SJCRH30 (cell line): ENCODE measurements around the gene F7. TPM values are rescaled to one million over a fixed set of nuclear protein-coding genes. Genes with fewer than 3 reads are reported as not detected.

Experiments
- DNase-seq, 2 experiments: peaks; one replicate each; pipeline ENCODE4 v3.0.0-alpha.2; 2015 to 2020
- H3K27ac ChIP-seq: fragments of 250-450 bp; sonication (Bioruptor Pico); 2 replicates; pipeline ENCODE4 v1.5.1; 2020; ENCODE audit warnings: mild to moderate bottlenecking, moderate library complexity
- H3K27me3 ChIP-seq: fragments of 250-450 bp; sonication (Bioruptor Pico); 2 replicates; pipeline ENCODE4 v1.5.1; 2020; ENCODE audit warnings: mild to moderate bottlenecking, moderate library complexity
- H3K36me3 ChIP-seq: fragments of 250-450 bp; sonication (Bioruptor Pico); 2 replicates; pipeline ENCODE4 v1.5.1; 2020; ENCODE audit warnings: mild to moderate bottlenecking, moderate library complexity
- H3K4me1 ChIP-seq: fragments of 250-450 bp; sonication (Bioruptor Pico); 2 replicates; pipeline ENCODE4 v1.5.1; 2020; ENCODE audit warnings: mild to moderate bottlenecking, moderate library complexity
- H3K4me3 ChIP-seq: fragments of 250-450 bp; sonication (Bioruptor Pico); 2 replicates; pipeline ENCODE4 v1.5.1; 2020; ENCODE audit warnings: mild to moderate bottlenecking, moderate library complexity
- H3K9me3 ChIP-seq: fragments of 250-450 bp; sonication (Bioruptor Pico); replicated peaks from 2 replicates; pipeline ENCODE4 v1.5.1; 2020; ENCODE audit warnings: mild to moderate bottlenecking, moderate library complexity
- total RNA-seq: library from RNA; depleted of rRNA; stranded (reverse); fragments of >200 nt; shearing (Covaris generic); gene quantifications from 2 replicates; pipeline ENCODE4 v1.2.3, GENCODE V29; 2014

The F7 gene
- total RNA-seq, 1 experiment from 2014 or later = not detected

DNA sequence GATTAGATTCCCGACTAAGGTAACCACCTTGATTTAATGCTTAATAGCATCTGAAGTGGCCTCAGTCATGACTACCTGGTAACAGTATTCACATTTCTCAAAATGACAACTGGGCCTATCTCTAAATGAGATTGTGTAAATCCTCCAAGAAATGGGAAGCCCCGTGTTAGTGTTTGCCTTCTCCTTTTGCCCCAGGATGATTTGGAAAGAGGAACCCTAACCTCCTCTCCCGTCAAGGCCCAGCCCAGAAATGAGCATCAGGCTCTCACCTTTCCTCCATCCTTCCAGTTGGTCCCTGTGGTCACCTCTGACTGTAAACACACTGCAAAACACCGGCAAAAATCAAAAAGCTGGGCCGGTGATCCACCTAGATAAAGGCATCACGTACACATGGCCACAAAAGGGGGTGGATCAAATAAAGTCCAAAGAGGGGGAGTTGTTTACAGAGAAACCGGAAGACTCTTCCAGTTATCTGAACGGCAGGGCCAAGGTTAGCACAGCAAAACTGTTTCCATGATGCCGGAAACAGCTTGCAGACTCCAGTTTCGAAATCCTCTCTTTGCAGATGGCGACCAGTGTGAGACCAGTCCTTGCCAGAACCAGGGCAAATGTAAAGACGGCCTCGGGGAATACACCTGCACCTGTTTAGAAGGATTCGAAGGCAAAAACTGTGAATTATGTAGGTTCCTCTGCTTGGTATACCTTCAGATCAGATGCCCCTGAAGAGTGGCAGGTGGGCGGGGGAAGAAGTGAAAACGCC lies 33.4 kb downstream of the F7 start:
- no peaks in the 10 kb centered on the region for H3K9me3 ChIP-seq
- no peaks in the 10 kb centered on the region for H3K4me1 ChIP-seq
- DNase-seq = no peak
- H3K27me3 ChIP-seq = 0 out of 2 replicates have a peak, but pooled peaks cover 4% of the 10 kb centered on the region
- no peak overlapping the region for H3K4me3 ChIP-seq
- H3K27ac ChIP-seq = no peak overlapping the region
- H3K36me3 ChIP-seq = no peaks in the 10 kb centered on the region

DNA sequence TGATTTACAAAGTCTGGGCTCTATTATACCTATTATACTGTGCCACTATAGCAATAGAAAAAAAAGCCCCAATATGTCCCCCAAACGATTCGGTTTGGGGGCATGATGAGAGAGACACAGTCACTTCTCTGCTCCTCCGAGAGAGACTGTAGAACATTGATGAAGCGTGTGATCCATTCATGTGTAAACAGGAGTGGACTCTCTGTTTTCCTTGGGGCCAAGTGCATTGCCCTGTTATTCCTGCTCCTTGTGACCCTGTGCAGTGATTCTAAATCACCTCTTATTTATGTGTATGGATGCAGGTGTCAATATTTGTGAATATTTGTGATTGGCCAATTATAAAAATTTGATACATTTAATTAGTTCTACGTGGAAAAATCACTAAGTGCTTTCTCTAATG lies 34.0 kb downstream of the F7 start:
- H3K27me3 ChIP-seq = 0 out of 2 replicates have a peak, but pooled peaks cover 3% of the 10 kb centered on the region
- no peaks in the 10 kb centered on the region for H3K9me3 ChIP-seq
- H3K4me3 ChIP-seq = no peak overlapping the region
- H3K27ac ChIP-seq = no peak overlapping the region
- H3K4me1 ChIP-seq = no peaks in the 10 kb centered on the region
- no peaks in the 10 kb centered on the region for H3K36me3 ChIP-seq
- DNase-seq = no peak

DNA sequence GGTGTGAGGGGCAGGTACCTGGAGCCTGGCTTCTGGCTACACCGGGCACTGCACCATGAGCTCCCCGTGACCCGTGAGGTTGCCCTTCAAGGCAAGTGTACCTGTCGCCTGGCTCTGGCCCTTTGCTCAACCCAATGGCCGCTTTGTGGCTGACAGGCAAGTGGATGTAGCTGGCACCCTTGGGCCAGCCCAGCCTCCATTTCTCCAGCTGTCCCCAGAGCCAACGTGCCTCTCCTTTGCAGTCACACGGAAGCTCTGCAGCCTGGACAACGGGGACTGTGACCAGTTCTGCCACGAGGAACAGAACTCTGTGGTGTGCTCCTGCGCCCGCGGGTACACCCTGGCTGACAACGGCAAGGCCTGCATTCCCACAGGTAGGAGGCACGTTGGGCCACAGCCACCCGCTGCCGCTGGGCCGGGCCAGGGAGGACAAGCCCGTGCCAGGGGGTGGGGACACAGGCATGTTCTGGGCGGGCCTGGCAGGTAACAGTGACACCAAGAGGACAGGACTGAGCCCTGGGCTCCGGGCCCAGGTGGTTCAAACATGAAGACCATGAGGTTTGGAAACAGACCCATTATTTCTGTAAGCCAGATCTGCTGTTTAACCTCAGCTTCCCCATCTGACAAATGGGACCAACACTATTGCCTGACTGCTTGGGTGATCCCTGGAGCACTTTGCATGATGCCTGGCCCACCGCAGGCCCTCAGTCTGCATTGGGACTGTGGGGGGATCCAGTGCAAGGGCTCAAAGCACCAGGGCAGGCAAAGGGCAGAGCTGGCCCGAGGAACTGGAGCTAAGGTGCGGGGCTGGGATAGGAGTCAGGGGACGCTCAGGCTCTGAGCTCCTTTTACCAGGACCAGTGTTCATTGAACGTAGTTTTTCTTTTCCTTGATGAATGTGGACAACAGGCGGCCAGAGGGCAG lies 35.3 kb downstream of the F7 start:
- DNase-seq = no peak
- no peak overlapping the region for H3K27ac ChIP-seq
- no peak overlapping the region for H3K4me3 ChIP-seq
- no peaks in the 10 kb centered on the region for H3K27me3 ChIP-seq
- no peaks in the 10 kb centered on the region for H3K36me3 ChIP-seq
- no peaks in the 10 kb centered on the region for H3K9me3 ChIP-seq
- no peaks in the 10 kb centered on the region for H3K4me1 ChIP-seq

DNA sequence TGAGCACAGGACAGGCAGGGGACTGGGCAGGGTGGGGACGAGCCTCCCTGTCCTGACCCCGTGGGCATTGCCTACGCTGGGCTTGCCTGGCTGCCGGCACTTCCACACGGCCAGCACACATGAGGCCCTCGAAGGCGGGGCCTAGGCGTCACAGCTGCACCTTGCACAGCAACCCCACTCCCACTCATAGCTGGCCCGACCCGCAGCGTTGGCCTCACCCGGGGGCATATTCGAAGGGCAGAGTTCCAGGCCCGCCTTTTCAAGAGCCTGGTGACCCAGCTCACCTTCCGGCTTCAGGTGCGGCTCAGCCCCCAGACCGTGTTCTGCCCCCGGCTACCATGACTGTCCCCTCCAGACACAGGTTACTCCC lies 36.0 kb downstream of the F7 start:
- H3K27me3 ChIP-seq = no peaks in the 10 kb centered on the region
- DNase-seq = no peak

DNA sequence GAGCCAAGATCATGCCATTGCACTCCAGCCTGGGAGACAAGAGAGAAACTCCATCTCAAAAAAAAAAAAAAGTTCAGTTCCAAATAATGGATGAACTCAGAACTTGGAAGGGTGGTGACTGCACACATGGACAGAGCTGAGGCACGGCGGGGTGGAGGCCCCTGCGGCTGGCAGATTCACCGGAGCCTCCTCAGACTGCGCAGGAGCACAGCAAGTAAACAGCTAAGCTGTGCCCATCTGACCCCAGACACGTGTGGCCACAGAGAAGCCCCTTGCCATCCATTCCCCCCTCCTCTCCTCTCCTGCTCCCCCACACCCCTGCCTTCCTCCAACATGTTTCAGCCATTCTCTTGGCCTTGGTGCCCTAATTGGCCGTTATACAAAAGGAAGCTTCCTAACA lies 37.3 kb downstream of the F7 start:
- no peaks in the 10 kb centered on the region for H3K4me1 ChIP-seq
- no peak overlapping the region for H3K4me3 ChIP-seq
- no peaks in the 10 kb centered on the region for H3K9me3 ChIP-seq
- DNase-seq = no peak
- H3K36me3 ChIP-seq = no peaks in the 10 kb centered on the region
- no peaks in the 10 kb centered on the region for H3K27me3 ChIP-seq
- no peak overlapping the region for H3K27ac ChIP-seq

More for the DNA sequence above, 36.0 kb downstream of the F7 start:
- Histone ChIP-seq H3K36me3 (no peaks in the 10 kb centered on the region), H3K4me3 (no peak overlapping the region), H3K9me3 (no peaks in the 10 kb centered on the region), H3K27ac (no peak overlapping the region), H3K4me1 (no peaks in the 10 kb centered on the region)

DNA sequence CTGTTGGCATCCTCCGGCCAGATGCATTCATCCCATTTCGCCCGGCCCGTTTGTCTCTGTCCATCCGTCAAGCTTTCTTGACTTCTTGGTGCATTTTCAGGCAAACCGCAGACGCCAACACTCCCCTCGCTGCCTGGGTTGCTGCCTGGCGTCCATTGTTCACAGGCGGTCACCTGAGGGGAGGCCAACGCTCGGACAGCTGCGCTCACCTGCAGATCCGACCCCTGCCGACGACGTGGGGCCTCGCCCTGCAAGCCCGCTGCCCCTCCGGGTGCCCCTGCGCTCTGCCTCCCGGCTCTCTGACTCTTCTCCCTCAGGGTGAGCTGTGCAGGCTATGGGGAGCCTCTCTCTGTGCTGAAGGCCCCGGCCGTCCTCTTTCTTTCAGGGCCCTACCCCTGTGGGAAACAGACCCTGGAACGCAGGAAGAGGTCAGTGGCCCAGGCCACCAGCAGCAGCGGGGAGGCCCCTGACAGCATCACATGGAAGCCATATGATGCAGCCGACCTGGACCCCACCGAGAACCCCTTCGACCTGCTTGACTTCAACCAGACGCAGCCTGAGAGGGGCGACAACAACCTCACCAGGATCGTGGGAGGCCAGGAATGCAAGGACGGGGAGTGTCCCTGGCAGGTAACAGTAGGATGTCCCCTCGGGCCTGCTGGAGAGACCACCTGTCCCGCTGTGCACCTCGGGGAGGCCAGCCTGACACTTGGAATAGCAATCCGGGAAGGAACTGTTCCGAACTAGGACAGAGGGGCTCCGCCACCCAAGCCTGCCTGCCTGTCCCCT lies 38.1 kb downstream of the F7 start:
- Histone ChIP-seq H3K36me3 (no peaks in the 10 kb centered on the region), H3K4me1 (no peaks in the 10 kb centered on the region), H3K27me3 (no peaks in the 10 kb centered on the region), H3K4me3 (no peak overlapping the region), H3K27ac (no peak overlapping the region), H3K9me3 (no peaks in the 10 kb centered on the region)
- no peak for DNase-seq

DNA sequence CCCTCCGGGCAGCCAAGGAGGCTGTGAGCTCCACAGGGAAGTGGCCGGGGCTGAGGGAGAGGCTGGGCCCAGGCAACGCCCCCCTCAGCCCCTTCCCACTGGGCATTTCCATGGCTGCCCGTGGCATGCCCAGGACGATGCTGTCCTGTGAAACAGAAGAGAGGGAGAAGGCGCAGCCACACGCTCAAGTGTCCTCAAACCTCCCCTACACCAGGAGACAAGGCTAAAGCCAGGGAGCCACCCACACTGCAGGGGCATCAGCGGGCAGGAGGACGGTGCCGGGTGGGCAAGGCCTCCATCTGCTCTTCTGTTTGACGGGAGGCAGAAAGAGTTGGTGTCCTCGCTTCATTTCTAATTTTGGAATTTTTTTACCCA lies 38.7 kb downstream of the F7 start:
- Histone ChIP-seq H3K27ac (no peak overlapping the region), H3K36me3 (no peaks in the 10 kb centered on the region), H3K27me3 (no peaks in the 10 kb centered on the region), H3K9me3 (no peaks in the 10 kb centered on the region), H3K4me1 (no peaks in the 10 kb centered on the region), H3K4me3 (no peak overlapping the region)
- no peak for DNase-seq

DNA sequence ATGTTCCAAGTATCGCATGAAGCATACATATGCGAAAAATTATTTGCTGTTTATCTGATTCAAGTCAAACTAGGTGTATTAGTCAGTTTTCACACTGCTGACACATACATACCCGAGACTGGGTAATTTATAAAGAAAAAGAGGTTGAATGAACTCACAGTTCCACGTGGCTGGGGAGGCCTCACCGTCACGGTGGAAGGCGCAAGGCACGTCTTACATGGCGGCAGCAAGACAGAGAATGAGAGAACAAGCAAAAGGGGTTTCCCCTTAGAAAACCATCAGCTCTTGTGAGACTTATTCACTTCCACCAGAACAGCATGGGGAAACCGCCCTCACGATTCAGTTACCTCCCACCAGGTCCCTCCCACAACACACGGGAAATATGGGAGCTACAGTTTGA lies 39.9 kb downstream of the F7 start:
- Histone ChIP-seq H3K4me3 (no peak overlapping the region), H3K9me3 (no peaks in the 10 kb centered on the region), H3K36me3 (no peaks in the 10 kb centered on the region), H3K27me3 (no peaks in the 10 kb centered on the region), H3K27ac (no peak overlapping the region), H3K4me1 (no peaks in the 10 kb centered on the region)
- DNase-seq = no peak

DNA sequence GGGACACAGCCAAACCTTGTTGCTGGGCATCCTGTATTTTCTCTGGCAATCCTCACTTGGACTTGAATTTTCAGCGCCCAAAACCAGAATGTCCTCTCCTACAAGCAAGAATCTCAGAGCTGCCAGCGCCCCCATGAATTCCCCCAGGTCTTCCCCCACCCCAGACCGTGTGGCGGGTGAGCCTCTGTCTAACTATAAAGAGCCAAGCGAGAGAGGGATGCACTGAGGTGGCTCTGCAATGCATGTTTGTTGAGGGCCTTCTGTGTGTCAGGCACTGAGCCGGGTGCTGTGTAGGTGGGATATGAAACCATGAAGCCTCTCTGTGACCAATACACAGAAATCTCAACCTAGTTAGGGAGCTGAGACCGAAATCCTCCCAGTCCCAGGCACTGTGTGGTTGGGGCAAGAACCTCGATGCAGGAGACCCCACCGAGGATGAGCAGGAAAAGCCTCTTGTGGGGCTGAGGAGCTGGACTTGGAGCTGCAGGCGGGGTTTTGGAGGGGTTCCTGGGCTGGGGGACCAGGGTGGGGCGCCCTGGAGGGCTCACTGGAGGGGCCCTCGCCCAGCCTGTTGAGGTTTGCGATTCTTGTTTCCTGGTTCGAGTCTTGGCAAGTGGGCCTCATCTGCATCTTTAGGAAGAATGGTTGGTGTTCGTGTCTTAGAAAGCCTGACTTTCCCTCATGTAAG lies 40.5 kb downstream of the F7 start:
- no peaks in the 10 kb centered on the region for H3K36me3 ChIP-seq
- H3K4me3 ChIP-seq = no peak overlapping the region
- H3K9me3 ChIP-seq = no peaks in the 10 kb centered on the region
- H3K27ac ChIP-seq = no peak overlapping the region
- DNase-seq = no peak
- no peaks in the 10 kb centered on the region for H3K27me3 ChIP-seq
- no peaks in the 10 kb centered on the region for H3K4me1 ChIP-seq

DNA sequence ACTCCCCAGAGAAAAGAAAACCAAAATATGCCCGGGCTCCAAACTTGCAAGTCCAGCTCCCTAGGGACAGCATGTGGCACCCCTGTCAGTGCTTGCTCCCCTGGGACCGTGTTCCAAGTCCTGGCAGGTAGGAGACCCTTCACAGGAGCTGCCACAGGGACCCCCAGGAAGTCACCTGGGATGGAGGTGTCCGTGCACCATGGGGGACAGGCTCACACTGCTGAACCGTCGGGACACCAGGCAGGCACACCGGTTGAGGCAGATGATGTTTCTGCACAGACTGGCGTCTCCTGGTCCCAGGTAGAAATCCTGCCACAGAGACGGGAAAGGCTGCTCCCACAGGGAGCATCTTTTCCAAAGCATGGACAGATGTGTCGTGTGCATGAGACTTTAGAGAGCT lies 41.2 kb downstream of the F7 start:
- no peaks in the 10 kb centered on the region for H3K27me3 ChIP-seq
- H3K4me1 ChIP-seq = no peaks in the 10 kb centered on the region
- H3K9me3 ChIP-seq = no peaks in the 10 kb centered on the region
- no peak for DNase-seq
- H3K36me3 ChIP-seq = no peaks in the 10 kb centered on the region
- no peak overlapping the region for H3K4me3 ChIP-seq
- no peak overlapping the region for H3K27ac ChIP-seq

DNA sequence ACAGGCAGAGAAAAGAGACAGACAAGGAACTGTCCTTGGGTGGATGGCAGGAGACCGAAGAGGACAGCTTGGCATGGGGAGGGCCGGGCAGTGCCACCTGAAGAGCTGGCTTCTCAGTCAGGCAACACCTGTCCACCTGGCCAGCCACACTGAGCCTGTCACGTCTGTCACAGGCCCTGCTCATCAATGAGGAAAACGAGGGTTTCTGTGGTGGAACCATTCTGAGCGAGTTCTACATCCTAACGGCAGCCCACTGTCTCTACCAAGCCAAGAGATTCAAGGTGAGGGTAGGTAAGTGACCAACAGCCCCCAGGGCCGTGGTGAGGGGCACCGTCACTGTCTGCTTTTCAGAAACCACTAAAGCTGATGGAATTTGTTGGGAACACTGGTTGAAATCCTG lies 41.6 kb downstream of the F7 start:
- Histone ChIP-seq H3K36me3 (no peaks in the 10 kb centered on the region), H3K9me3 (no peaks in the 10 kb centered on the region), H3K27me3 (no peaks in the 10 kb centered on the region), H3K4me1 (no peaks in the 10 kb centered on the region), H3K27ac (no peak overlapping the region), H3K4me3 (no peak overlapping the region)
- DNase-seq = no peak

DNA sequence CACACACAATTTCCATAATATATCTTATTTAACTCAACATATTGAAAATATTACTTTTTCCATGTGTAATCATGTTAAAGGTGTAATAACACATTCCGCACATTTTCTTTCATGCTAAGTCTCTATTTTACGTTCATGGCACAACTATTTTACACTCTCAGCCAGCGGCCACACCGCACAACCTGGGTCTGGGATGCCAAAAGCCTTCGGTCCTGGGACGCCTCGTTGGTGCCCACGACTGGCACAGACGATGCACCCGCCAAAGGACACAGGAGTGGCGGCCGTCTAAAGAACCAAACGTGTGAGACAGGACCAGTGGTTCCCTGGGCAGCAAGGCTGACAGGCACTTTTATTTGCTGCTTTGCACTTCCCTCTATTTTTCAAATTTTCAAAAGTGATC lies 42.8 kb downstream of the F7 start:
- DNase-seq = no peak
- Histone ChIP-seq H3K27ac (no peak overlapping the region), H3K4me3 (no peak overlapping the region), H3K27me3 (no peaks in the 10 kb centered on the region), H3K4me1 (no peaks in the 10 kb centered on the region), H3K9me3 (no peaks in the 10 kb centered on the region), H3K36me3 (no peaks in the 10 kb centered on the region)

DNA sequence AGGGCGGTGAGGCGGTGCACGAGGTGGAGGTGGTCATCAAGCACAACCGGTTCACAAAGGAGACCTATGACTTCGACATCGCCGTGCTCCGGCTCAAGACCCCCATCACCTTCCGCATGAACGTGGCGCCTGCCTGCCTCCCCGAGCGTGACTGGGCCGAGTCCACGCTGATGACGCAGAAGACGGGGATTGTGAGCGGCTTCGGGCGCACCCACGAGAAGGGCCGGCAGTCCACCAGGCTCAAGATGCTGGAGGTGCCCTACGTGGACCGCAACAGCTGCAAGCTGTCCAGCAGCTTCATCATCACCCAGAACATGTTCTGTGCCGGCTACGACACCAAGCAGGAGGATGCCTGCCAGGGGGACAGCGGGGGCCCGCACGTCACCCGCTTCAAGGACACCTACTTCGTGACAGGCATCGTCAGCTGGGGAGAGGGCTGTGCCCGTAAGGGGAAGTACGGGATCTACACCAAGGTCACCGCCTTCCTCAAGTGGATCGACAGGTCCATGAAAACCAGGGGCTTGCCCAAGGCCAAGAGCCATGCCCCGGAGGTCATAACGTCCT lies 43.4 kb downstream of the F7 start:
- no peaks in the 10 kb centered on the region for H3K9me3 ChIP-seq
- H3K27me3 ChIP-seq = no peaks in the 10 kb centered on the region
- H3K4me3 ChIP-seq = no peak overlapping the region
- no peak overlapping the region for H3K27ac ChIP-seq
- H3K36me3 ChIP-seq = no peaks in the 10 kb centered on the region
- no peaks in the 10 kb centered on the region for H3K4me1 ChIP-seq
- no peak for DNase-seq
